Measurements from ENCODE around the gene MOSPD2.

The MOSPD2 gene

GRCh38 chrX:14884714-14885113 is 11.5 kb downstream of the MOSPD2 start:
- DNase-seq, result no peak
- H3K27me3 ChIP-seq (ENCODE audit: insufficient read depth, low read length), result no peaks in the 10 kb centered on the region
- H3K18ac ChIP-seq (ENCODE audit: low read length), result no peak overlapping the region
- no peak overlapping the region for H3K27ac ChIP-seq (ENCODE audit: low read depth, low read length)
- H4K8ac ChIP-seq (ENCODE audit: low read depth, low read length), result no peak overlapping the region
- WGBS (ENCODE audit: extremely low coverage, insufficient coverage, insufficient read length), result no CpG with 5 or more reads among the region's 1 CpG
- H3K4me3 ChIP-seq (ENCODE audit: low read depth, low read length), result no peak overlapping the region
- no peaks in the 10 kb centered on the region for H3K36me3 ChIP-seq (ENCODE audit: control insufficient read depth in 1 of 2, insufficient read depth in 2 of 2, low read length in 2 of 2)
- no peak overlapping the region for H2BK120ac ChIP-seq (ENCODE audit: insufficient read depth, low read length, poor library complexity)
- no peak overlapping the region for H3K4ac ChIP-seq (ENCODE audit: low read depth, low read length)
- no peak overlapping the region for H2AFZ ChIP-seq (ENCODE audit: insufficient read depth, low read length, poor library complexity)
- H3K9me3 ChIP-seq (ENCODE audit: insufficient read depth, low read depth, low read length), result no peaks in the 10 kb centered on the region
- no peaks in the 10 kb centered on the region for H3K79me2 ChIP-seq (ENCODE audit: control insufficient read depth, insufficient read depth, low read length, poor library complexity)
- H2BK12ac ChIP-seq (ENCODE audit: low read length), result no peak overlapping the region
- H2BK5ac ChIP-seq (ENCODE audit: low read depth, low read length, poor library complexity), result no peak overlapping the region
- H3K4me2 ChIP-seq (ENCODE audit: low read length), result no peak overlapping the region
- H3K14ac ChIP-seq (ENCODE audit: low read length), result no peak overlapping the region
- H4K91ac ChIP-seq (ENCODE audit: low read depth, low read length), result no peak overlapping the region
- H3K79me1 ChIP-seq (ENCODE audit: low read length), result no peaks in the 10 kb centered on the region
- H3K23ac ChIP-seq (ENCODE audit: low read length), result no peak overlapping the region
- no peak overlapping the region for H3K9ac ChIP-seq (ENCODE audit: low read length)
- no peak overlapping the region for H4K12ac ChIP-seq (ENCODE audit: low read depth, low read length)
- no peaks in the 10 kb centered on the region for H3K4me1 ChIP-seq (ENCODE audit: control insufficient read depth in 1 of 2, insufficient read depth in 2 of 2, low read length in 2 of 2)
- H2AK5ac ChIP-seq (ENCODE audit: low read length), result no peak overlapping the region

GRCh38 chrX:14886252-14886651 is 13.0 kb downstream of the MOSPD2 start:
- H3K14ac ChIP-seq (ENCODE audit: low read length), result no peak overlapping the region
- H3K27me3 ChIP-seq (ENCODE audit: insufficient read depth, low read length), result no peaks in the 10 kb centered on the region
- H3K4me2 ChIP-seq (ENCODE audit: low read length), result no peak overlapping the region
- no peaks in the 10 kb centered on the region for H3K4me1 ChIP-seq (ENCODE audit: control insufficient read depth in 1 of 2, insufficient read depth in 2 of 2, low read length in 2 of 2)
- H2BK120ac ChIP-seq (ENCODE audit: insufficient read depth, low read length, poor library complexity), result no peak overlapping the region
- H2AK5ac ChIP-seq (ENCODE audit: low read length), result no peak overlapping the region
- no peak for DNase-seq
- no peak overlapping the region for H3K18ac ChIP-seq (ENCODE audit: low read length)
- no peak overlapping the region for H4K91ac ChIP-seq (ENCODE audit: low read depth, low read length)
- no peaks in the 10 kb centered on the region for H3K36me3 ChIP-seq (ENCODE audit: control insufficient read depth in 1 of 2, insufficient read depth in 2 of 2, low read length in 2 of 2)
- no peaks in the 10 kb centered on the region for H3K79me1 ChIP-seq (ENCODE audit: low read length)
- H3K27ac ChIP-seq (ENCODE audit: low read depth, low read length), result no peak overlapping the region
- H3K79me2 ChIP-seq (ENCODE audit: control insufficient read depth, insufficient read depth, low read length, poor library complexity), result no peaks in the 10 kb centered on the region
- H3K4me3 ChIP-seq (ENCODE audit: low read depth, low read length), result no peak overlapping the region
- no peak overlapping the region for H2BK5ac ChIP-seq (ENCODE audit: low read depth, low read length, poor library complexity)
- H3K9me3 ChIP-seq (ENCODE audit: insufficient read depth, low read depth, low read length), result no peaks in the 10 kb centered on the region
- H2BK12ac ChIP-seq (ENCODE audit: low read length), result no peak overlapping the region
- WGBS (ENCODE audit: extremely low coverage, insufficient coverage, insufficient read length), result no CpG with 5 or more reads among the region's 3 CpGs
- H2AFZ ChIP-seq (ENCODE audit: insufficient read depth, low read length, poor library complexity), result no peak overlapping the region
- no peak overlapping the region for H3K4ac ChIP-seq (ENCODE audit: low read depth, low read length)
- H4K8ac ChIP-seq (ENCODE audit: low read depth, low read length), result no peak overlapping the region
- H4K12ac ChIP-seq (ENCODE audit: low read depth, low read length), result no peak overlapping the region
- no peak overlapping the region for H3K23ac ChIP-seq (ENCODE audit: low read length)
- H3K9ac ChIP-seq (ENCODE audit: low read length), result no peak overlapping the region

GRCh38 chrX:14896273-14896672 is 23.1 kb downstream of the MOSPD2 start:
- H3K4me3 ChIP-seq (ENCODE audit: low read depth, low read length), result no peak overlapping the region
- H3K18ac ChIP-seq (ENCODE audit: low read length), result no peak overlapping the region
- no peak for DNase-seq
- H3K79me2 ChIP-seq (ENCODE audit: control insufficient read depth, insufficient read depth, low read length, poor library complexity), result no peaks in the 10 kb centered on the region
- H4K91ac ChIP-seq (ENCODE audit: low read depth, low read length), result no peak overlapping the region
- H3K4me1 ChIP-seq (ENCODE audit: control insufficient read depth in 1 of 2, insufficient read depth in 2 of 2, low read length in 2 of 2), result no peaks in the 10 kb centered on the region
- H4K8ac ChIP-seq (ENCODE audit: low read depth, low read length), result no peak overlapping the region
- no peak overlapping the region for H3K23ac ChIP-seq (ENCODE audit: low read length)
- H2BK12ac ChIP-seq (ENCODE audit: low read length), result no peak overlapping the region
- H3K36me3 ChIP-seq (ENCODE audit: control insufficient read depth in 1 of 2, insufficient read depth in 2 of 2, low read length in 2 of 2), result no peaks in the 10 kb centered on the region
- H3K9me3 ChIP-seq (ENCODE audit: insufficient read depth, low read depth, low read length), result no peaks in the 10 kb centered on the region
- no peak overlapping the region for H3K4me2 ChIP-seq (ENCODE audit: low read length)
- H2BK120ac ChIP-seq (ENCODE audit: insufficient read depth, low read length, poor library complexity), result no peak overlapping the region
- no peak overlapping the region for H2AK5ac ChIP-seq (ENCODE audit: low read length)
- no peak overlapping the region for H3K4ac ChIP-seq (ENCODE audit: low read depth, low read length)
- no peak overlapping the region for H4K12ac ChIP-seq (ENCODE audit: low read depth, low read length)
- H3K9ac ChIP-seq (ENCODE audit: low read length), result no peak overlapping the region
- H3K14ac ChIP-seq (ENCODE audit: low read length), result no peak overlapping the region
- no peaks in the 10 kb centered on the region for H3K79me1 ChIP-seq (ENCODE audit: low read length)
- WGBS (ENCODE audit: extremely low coverage, insufficient coverage, insufficient read length), result no CpG with 5 or more reads among the region's 2 CpGs
- H2BK5ac ChIP-seq (ENCODE audit: low read depth, low read length, poor library complexity), result no peak overlapping the region
- no peak overlapping the region for H2AFZ ChIP-seq (ENCODE audit: insufficient read depth, low read length, poor library complexity)
- H3K27ac ChIP-seq (ENCODE audit: low read depth, low read length), result no peak overlapping the region
- H3K27me3 ChIP-seq (ENCODE audit: insufficient read depth, low read length), result no peaks in the 10 kb centered on the region

GRCh38 chrX:14897042-14897441 is 23.8 kb downstream of the MOSPD2 start:
- no peak overlapping the region for H4K91ac ChIP-seq (ENCODE audit: low read depth, low read length)
- no peak overlapping the region for H3K4ac ChIP-seq (ENCODE audit: low read depth, low read length)
- H3K14ac ChIP-seq (ENCODE audit: low read length), result no peak overlapping the region
- H3K23ac ChIP-seq (ENCODE audit: low read length), result no peak overlapping the region
- no peak overlapping the region for H3K4me3 ChIP-seq (ENCODE audit: low read depth, low read length)
- no peak overlapping the region for H4K8ac ChIP-seq (ENCODE audit: low read depth, low read length)
- H3K9ac ChIP-seq (ENCODE audit: low read length), result no peak overlapping the region
- H3K9me3 ChIP-seq (ENCODE audit: insufficient read depth, low read depth, low read length), result no peaks in the 10 kb centered on the region
- H2BK12ac ChIP-seq (ENCODE audit: low read length), result no peak overlapping the region
- no peaks in the 10 kb centered on the region for H3K79me1 ChIP-seq (ENCODE audit: low read length)
- H3K4me2 ChIP-seq (ENCODE audit: low read length), result no peak overlapping the region
- no peak for DNase-seq
- H3K36me3 ChIP-seq (ENCODE audit: control insufficient read depth in 1 of 2, insufficient read depth in 2 of 2, low read length in 2 of 2), result no peaks in the 10 kb centered on the region
- no peak overlapping the region for H2AFZ ChIP-seq (ENCODE audit: insufficient read depth, low read length, poor library complexity)
- H3K27ac ChIP-seq (ENCODE audit: low read depth, low read length), result no peak overlapping the region
- no peak overlapping the region for H3K18ac ChIP-seq (ENCODE audit: low read length)
- H4K12ac ChIP-seq (ENCODE audit: low read depth, low read length), result no peak overlapping the region
- WGBS (ENCODE audit: extremely low coverage, insufficient coverage, insufficient read length), result no CpG with 5 or more reads among the region's 2 CpGs
- H2BK120ac ChIP-seq (ENCODE audit: insufficient read depth, low read length, poor library complexity), result no peak overlapping the region
- no peaks in the 10 kb centered on the region for H3K27me3 ChIP-seq (ENCODE audit: insufficient read depth, low read length)
- no peak overlapping the region for H2BK5ac ChIP-seq (ENCODE audit: low read depth, low read length, poor library complexity)
- no peak overlapping the region for H2AK5ac ChIP-seq (ENCODE audit: low read length)
- no peaks in the 10 kb centered on the region for H3K4me1 ChIP-seq (ENCODE audit: control insufficient read depth in 1 of 2, insufficient read depth in 2 of 2, low read length in 2 of 2)
- H3K79me2 ChIP-seq (ENCODE audit: control insufficient read depth, insufficient read depth, low read length, poor library complexity), result no peaks in the 10 kb centered on the region
